Uterus (tissue), 2 donors: ENCODE results near the gene APOBEC3H.

Experiments used
- POLR2A ChIP-seq, 2 donors: fragments of 450-650 bp; IDR thresholded peaks; one replicate each; pipeline ENCODE4 v1.6.1; 2016; ENCODE audit warnings: antibody characterized with exemption in 2 of 2, mild to moderate bottlenecking in 1 of 2, moderate library complexity in 1 of 2
- TF ChIP-seq, protein P1 (sequence below), 4 experiments: fragments of 200-600 bp in 2 of 4; fragments of 450-650 bp in 2 of 4; sonication (generic) in 2 of 4; IDR thresholded peaks; one replicate each; pipeline ENCODE4 v1.5.1; 2016 to 2019; ENCODE audit warnings: antibody characterized with exemption in 4 of 4, mild to moderate bottlenecking in 2 of 4, moderate library complexity in 1 of 4

DNA sequence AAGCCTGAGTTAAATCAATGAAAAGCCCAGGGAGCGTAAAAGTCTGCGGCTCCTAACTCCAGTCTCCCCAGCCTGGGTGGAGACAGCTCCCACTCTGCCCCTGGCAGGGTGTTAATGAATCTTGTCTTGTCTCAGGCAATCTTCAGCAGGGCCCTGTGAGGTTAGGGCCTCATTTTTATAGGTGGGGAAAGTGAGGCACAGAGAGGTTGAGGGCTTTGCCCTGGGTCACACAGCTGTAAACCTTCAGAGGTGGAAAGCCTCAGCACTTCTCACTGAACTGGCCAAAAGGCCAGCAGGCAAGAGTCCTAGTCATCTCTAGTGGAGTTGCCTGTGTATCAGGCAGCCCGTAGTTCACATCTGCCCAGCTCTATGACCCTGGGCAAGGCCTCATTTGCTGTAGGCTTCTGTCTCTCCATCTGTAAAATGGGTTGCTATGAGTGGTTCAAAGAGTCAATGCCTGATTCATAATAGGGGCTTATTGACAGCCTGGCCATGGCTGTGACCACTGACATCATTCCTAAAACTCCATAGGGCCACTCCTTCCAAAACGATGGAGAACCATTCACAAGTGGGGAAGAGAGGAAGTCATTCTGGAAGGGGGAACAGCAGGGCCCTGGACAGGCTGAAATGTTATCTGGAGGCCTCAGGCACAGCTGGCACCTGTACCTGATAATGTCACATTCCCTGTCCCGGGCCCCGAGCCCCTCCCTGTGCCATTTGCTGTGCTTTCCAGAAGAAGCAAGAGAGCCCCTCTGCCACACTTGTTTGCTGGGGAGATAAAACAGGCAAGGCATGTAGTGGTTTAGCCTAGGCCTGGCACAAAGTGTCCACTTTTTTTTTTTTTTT is 49.4 kb downstream of the APOBEC3H start:
- TF ChIP-seq, protein P1, sequence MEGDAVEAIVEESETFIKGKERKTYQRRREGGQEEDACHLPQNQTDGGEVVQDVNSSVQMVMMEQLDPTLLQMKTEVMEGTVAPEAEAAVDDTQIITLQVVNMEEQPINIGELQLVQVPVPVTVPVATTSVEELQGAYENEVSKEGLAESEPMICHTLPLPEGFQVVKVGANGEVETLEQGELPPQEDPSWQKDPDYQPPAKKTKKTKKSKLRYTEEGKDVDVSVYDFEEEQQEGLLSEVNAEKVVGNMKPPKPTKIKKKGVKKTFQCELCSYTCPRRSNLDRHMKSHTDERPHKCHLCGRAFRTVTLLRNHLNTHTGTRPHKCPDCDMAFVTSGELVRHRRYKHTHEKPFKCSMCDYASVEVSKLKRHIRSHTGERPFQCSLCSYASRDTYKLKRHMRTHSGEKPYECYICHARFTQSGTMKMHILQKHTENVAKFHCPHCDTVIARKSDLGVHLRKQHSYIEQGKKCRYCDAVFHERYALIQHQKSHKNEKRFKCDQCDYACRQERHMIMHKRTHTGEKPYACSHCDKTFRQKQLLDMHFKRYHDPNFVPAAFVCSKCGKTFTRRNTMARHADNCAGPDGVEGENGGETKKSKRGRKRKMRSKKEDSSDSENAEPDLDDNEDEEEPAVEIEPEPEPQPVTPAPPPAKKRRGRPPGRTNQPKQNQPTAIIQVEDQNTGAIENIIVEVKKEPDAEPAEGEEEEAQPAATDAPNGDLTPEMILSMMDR (IDR thresholded peaks at IDR 0.05) = no peak
- TF ChIP-seq POLR2A (IDR thresholded peaks at IDR 0.05) = no peak
